DMS53 treated with DMSO at 0.1 percent for 48 hours (cell line): ENCODE results near the gene TNNT2.
A peak's percentile ranks its signal among the peaks of the same experiment; 100 is the strongest.

ENCODE experiments used
- DNase-seq: peaks from one replicate; lab custom pipeline; 2025; ENCODE audit not compliant: unreplicated experiment; lab: John Stamatoyannopoulos, UW

TNNT2 gene

DNA sequence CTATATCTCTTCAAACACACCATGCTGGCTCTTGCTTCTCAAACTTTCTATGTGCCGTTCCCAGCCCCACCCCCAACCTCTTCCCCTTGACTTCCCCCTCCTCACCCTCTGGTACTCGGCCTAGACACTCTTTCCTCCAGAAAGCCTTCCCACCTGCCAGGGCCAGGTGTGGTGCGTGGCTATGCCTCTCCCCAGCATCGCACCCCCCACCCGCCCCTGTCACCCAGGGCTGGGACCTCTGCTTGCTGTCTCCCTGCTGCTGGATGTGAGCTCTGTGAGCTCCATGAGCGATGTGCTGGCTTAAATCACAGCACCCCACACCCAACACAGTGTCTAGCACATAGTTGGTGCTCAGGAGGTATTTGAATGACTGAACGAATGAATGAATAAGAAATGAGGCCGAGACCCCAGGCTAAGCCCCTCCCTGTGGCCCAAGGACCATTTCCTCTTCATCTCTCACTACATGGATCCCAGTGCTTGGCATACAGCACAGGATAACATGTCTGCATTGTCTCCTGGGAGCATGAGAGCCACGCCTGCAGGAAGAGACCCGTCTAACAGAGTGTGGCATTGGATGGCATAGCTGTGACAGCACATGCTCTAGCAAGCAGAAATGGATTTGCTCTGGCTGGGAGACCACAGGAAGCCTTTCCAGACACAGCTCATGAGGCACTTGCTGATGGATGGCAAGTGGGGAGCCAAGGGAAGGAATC is 19.7 kb downstream of the TNNT2 start:
- no peak for DNase-seq

DNA sequence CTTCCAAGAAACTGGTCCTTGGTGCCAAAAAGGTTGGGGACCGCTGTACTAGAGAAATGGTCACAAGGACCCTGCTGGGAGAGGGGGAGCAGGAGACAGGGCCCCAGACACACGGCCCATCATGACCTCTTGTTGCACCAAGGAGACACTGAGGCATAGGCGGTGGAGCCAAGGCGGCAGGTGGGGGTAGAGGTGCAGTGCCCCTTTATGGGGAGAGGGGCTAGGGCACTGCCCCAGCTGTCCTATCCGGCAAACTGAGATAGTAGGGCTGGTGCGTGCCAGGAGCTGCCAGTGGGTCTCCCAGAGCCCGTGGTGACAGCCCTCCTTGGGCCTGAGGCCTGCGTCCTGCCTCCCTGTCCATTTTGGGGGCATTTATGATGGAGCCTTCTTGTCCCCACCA is 20.3 kb downstream of the TNNT2 start:
- no peak for DNase-seq

GRCh38 chr1:201356701-201357100 is 20.8 kb downstream of the TNNT2 start:
- no peak for DNase-seq

DNA sequence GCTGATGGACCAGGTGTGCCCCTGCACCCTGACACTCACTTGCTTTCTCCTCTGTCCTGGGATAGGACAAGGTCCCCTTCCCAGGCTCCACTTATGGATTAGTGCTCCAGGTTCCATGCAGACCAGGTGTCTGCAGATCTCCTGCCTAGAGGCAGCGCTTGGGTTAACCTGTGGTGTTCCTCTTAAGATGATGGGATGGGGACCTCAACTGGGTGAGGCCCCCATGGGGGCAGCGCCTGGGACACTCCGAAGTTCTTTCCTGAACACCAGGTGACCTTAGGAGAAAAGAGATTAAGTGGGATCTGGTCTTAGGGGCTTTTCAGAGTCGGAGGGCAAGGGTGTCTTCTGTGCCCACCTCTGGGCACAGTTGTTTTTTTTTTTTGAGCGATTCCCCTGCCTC is 21.2 kb downstream of the TNNT2 start:
- DNase-seq: no peak

DNA sequence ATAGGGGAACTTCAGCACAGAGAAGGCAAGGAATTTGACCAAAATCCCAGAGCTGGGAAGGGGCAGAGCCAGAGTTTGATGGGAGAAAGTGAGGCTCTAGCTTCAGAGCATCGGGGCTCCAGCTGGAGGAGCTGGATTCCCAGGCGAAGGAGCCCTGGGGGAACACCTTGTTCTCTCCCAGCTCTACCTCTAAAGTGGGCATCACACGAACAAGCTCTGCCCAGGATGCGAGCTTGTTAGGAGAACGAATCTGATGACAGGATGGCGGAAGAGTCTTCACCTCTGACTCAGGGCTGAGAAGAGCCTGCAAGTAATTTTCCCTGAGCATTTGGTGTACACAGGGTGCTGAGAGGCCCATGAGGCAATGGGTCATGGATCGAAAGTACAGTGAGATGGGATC is 22.0 kb downstream of the TNNT2 start:
- no peak for DNase-seq

- no peak for DNase-seq
Measured at GRCh38 chr1:201354901-201355295, 22.6 kb downstream of the TNNT2 start.

DNA sequence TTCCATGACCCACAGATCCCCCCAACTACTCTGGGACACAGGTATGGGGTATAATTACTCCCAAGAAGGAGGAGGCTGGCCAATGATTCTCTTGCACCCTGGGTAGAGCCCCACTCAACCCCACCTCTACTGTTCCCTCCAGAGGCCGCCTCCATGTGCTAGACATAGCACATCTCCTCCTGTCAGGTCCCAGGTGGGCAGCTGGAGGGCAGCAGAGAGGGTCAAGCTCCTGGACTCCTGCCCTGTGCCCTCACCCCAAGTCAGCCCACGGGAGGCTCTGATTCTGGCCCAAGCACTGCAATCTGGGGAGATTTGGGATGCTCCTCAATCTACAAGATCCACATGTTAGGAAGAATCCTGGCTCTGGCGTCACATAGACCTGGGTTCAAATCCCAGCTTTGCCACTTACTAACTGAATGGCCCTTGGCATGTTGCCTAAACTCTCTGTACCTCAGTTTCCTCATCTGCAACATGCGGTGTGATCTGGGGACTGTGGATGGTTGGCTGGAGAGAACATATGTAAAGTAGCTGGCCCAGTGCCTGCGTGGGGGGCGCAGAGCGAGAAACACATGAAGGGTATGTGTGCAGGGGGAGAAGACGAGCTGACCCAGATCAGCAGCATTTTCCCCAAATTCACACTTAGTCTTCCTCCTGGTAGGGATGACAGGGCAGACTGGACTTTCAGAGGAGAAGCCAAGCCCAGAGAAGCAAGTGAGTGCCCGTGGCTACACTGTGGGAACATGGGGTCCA is 23.2 kb downstream of the TNNT2 start:
- DNase-seq: no peak

GRCh38 chr1:201353186-201353940 is 24.1 kb downstream of the TNNT2 start:
- no peak for DNase-seq

DNA sequence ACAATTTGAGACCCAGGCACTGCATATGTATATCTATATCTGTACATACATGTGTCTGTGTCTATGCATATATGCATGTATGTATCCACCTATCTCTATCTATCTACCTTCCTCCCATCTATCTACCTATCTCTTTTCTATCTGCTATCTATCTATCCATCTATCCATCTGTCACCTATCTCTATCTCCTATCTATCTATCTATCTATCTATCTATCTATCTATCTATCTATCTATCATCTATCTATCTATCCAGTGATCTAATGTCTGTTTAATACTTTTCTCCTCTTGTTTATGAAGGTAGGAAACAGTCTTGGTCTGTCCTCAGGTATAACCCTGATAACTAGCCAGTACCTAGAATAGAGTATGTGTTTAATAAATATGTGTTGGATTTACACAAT is 25.9 kb downstream of the TNNT2 start:
- no peak for DNase-seq

- no peak for DNase-seq
Measured at GRCh38 chr1:201350884-201351283, 26.6 kb downstream of the TNNT2 start.

- DNase-seq: no peak
Measured at GRCh38 chr1:201350361-201350725, 27.1 kb downstream of the TNNT2 start.

GRCh38 chr1:201349092-201349491 is 28.4 kb downstream of the TNNT2 start:
- no peak for DNase-seq

DNA sequence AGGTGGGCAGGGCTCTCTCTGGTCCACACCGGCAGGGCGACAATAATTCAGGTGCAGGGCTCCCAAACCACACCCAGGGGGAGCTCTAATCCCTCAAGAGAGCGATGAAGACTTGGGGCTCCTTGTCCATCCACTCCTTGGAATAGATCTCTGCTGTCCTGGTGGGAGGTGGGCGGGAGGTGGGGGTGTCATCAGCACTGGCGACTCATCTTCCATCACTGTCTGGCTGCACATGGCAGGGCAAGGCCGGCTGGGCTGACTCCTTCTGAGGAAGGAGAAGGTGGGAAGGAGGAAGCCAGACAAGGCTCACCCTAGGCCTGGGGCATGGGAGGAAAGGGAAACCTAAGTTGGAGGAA is 29.3 kb downstream of the TNNT2 start:
- DNase-seq: no peak

GRCh38 chr1:201347498-201348210 is 29.8 kb downstream of the TNNT2 start:
- DNase-seq: no peak

GRCh38 chr1:201346987-201347386 is 30.5 kb downstream of the TNNT2 start:
- DNase-seq: no peak

DNA sequence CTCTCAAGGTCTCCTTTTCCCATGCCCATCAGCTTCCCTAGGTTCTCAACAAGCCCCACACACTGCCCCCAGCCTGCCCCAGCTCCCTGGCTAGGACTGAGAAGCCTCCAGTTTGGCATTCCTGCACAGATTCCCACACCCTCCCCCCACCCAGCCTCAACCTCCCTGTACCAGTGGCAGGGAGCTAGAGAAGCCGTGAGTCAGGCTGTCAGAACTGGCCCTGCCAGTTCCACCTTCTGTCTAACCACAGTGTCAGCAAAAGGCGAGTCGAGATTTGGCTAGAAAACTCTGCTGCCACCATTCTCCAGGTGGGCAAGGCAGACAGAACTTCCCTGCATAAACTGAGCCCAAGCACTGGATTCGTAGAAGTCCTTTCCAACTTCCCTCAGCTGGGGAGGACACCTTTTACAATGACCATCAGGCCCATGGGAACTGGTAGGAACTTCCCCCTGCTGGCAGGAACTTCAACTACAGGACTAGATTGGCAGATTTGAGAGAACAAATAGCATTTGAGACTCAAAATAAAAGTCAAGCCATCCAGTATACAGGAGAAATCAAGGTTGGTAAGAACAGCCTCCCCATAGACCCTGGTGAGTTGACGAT is 31.0 kb downstream of the TNNT2 start:
- peak; percentile 43 for DNase-seq

GRCh38 chr1:201345081-201345355 is 32.5 kb downstream of the TNNT2 start:
- no peak for DNase-seq

DNA sequence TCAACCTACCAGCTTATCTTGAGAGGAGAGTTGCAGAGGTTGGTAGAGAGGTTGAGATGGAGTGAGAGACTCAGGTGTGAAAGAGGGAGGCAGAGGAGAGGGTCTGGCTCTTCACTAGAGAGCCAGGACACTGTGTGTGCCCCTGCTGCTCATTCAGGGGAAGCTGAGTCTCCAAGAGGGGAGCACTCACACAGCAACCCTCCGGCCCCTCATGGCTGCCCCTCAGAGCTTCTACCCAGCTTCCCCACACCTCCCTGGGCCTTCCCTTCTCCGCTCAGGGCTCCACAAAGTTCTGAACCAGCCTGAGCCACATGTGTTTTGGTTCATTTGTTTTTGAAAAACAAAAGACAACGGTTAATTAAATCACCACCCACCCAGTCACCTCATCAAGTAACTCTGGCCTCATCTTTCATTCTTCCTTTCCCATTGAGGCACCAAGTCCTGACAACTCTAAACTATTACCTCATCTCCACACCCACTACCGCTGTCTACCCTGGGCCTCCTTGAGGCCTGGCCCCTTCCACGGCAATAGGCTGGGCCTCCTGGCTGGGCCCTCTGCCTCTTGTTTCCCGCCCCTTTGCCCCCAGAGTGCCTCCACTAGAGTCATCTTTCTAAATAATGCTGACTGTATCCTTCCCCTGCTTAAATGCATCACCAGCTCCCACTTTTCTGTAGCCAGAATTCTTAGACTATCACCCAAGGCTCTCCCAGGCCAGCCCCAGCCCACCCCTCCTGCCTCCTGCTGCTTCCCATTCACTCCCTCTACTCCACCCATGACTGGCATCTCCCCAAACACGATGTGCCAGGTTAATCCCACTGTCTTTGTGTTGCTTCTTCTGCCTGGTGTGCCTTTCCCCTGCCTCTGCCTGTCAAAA is 33.0 kb downstream of the TNNT2 start:
- DNase-seq: no peak

DNA sequence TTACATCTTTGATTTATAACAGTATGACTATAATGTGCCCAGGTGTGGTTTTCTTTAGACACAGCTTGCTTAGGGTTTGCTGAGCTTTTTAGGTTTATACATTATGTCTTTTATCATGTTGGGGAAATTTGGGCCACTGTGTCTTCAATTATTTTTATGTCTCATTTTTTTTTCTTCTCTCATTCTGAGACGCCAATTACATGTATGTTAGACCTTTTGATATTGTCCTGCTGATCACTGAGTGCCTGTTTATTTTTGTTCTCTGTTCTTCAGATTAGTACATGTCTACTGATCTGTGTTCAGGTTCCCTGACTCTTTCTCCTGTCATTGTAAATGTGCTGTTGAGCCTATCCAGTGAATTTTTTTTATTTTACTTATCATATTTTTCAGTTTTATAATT is 36.1 kb downstream of the TNNT2 start:
- DNase-seq: no peak

GRCh38 chr1:201336711-201337450 is 40.6 kb downstream of the TNNT2 start:
- no peak for DNase-seq
